ENCODE measurements around the gene SLC35F3.

GRCh38 chr1:233975486-233975885 is 71.0 kb downstream of the SLC35F3 start:
- no peak for TF ChIP-seq CTCF (IDR thresholded peaks at IDR 0.05)
- TF ChIP-seq POLR2A (IDR thresholded peaks at IDR 0.05): no peak
- TF ChIP-seq POLR2AphosphoS5 (IDR thresholded peaks at IDR 0.05; ENCODE audit: insufficient read depth in 1 of 2, low read depth in 1 of 2): no peak
